GM23248 (cell line): ENCODE results near the gene CLIC4.

Experiments used
- EZH2 ChIP-seq: fragments of 200-600 bp; sonication (generic); IDR thresholded peaks from 2 replicates; pipeline ENCODE4 v1.6.1; 2018; ENCODE audit warnings: antibody characterized with exemption, mild to moderate bottlenecking; ENCODE audit not compliant: insufficient read depth, poor library complexity, severe bottlenecking
- EZH2phosphoT487 ChIP-seq: fragments of 200-600 bp; sonication (generic); IDR thresholded peaks from 2 replicates; pipeline ENCODE4 v1.6.1; 2018; ENCODE audit warnings: antibody characterized with exemption, moderate library complexity, mild to moderate bottlenecking, low read depth; ENCODE audit not compliant: insufficient read depth

DNA sequence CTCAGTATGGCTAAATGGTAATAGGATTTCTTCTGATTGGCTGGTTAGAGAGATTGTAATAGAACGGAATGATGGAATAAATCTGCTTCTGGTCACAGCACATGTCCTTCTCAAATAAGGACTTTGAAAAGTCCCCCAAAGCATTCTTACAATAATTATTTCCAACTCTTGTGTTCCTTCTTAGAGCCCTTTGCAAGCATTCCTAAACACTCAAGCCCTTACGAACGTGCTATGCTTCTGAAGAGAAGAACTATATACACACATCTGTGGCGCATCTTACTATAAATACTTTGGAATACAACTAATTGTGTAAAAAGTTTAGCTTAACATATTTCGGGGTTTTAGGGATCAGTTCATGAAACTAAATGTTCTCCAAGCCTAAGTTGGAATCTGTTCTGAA is 25.6 kb downstream of the CLIC4 start:
- TF ChIP-seq EZH2 (no peak), EZH2phosphoT487 (no peak)
